Adipose tissue (tissue), 3 donors: ENCODE measurements around the gene COL23A1. TPM values are rescaled to one million over a fixed set of nuclear protein-coding genes. Genes with fewer than 3 reads are reported as not detected.

Experiments
- H3K27ac ChIP-seq: one replicate; pipeline ENCODE4 v1.5.1; 2013; ENCODE audit warnings: low read depth, low read length
- WGBS, 3 donors: extraction: QIAGEN DNeasy Blood & Tissue Kit; methylation state at CpG; one replicate each; pipeline ENCODE4 v1.1.7; 2013; 5-methylcytosine and 5-hydroxymethylcytosine counted together
- polyA plus RNA-seq, 3 donors: library from polyadenylated mRNA; stranded (reverse); fragments of 200-250 nt; gene quantifications; one replicate each; pipeline ENCODE4 v1.2.3, GENCODE V29; 2013
- donor health status: healthy with polysubstance abuse.
- donor health status: Bipolar disorder and iron deficiency.
- donor health status: healthy.

The COL23A1 gene
- polyA plus RNA-seq, 3 donors: 0.07 to 0.85 (median 0.45) TPM

GRCh38 chr5:178287091-178287790 lies 303.0 kb downstream of the COL23A1 start:
- no peak overlapping the region for H3K27ac ChIP-seq
- 76 to 84% (median 76%) methylated on average over 20 of the region's 20 CpGs for WGBS, 3 donors

DNA sequence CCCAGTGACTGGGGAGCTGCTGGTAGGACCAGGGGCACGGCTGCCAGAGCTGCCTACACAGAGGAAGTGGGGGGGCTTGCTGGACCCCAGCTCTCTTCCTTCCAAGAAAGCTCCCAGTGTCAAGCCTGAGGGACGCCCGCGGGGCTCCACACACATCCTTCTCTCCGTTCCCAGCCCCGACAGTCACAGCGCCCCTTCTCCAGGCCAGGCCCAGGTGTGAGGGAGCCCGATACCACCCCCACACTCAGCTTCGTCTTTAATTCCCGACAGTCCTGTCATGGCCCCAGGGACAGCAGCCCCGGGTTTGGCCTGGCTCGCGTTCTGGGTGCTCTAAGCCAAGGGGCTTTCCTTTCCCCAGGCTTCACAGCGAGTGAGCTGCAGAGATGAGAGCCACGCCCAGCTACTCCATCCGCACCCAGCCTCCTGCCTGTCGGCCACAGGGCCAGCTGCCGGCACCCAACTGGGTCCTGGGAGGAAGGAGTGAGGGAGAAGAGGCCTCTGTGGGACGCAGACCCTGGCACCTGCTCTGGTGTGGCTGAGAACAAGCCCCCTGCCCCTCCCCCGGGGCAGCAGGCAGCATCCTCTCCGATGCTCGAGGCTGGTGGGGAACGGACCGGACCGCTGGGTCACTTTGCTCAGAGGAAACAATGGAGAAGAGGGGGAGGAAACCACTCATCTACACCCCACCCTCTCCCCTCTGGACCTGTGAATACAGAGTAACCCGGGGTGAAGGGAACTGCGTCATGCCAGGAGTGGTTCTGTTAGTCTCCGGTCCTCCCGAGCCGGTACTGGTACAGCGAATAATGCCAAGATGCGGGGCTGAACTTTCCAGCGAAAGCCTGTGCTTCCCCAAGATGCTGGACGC lies 303.7 kb downstream of the COL23A1 start:
- 73 to 86% (median 81%) methylated on average over 31 to 34 of the region's 34 CpGs for WGBS, 3 donors
- peak overlapping the region; percentile 23 for H3K27ac ChIP-seq

- 78 to 81% (median 78%) methylated on average over 19 of the region's 19 CpGs for WGBS, 3 donors
- no peak overlapping the region for H3K27ac ChIP-seq
Observed at GRCh38 chr5:178285399-178286225, 304.6 kb downstream of the COL23A1 start.

- no peak overlapping the region for H3K27ac ChIP-seq
- WGBS, 3 donors: 77 to 83% (median 82%) methylated on average over 7 of the region's 7 CpGs
Observed at GRCh38 chr5:178284996-178285395, 305.2 kb downstream of the COL23A1 start.

DNA sequence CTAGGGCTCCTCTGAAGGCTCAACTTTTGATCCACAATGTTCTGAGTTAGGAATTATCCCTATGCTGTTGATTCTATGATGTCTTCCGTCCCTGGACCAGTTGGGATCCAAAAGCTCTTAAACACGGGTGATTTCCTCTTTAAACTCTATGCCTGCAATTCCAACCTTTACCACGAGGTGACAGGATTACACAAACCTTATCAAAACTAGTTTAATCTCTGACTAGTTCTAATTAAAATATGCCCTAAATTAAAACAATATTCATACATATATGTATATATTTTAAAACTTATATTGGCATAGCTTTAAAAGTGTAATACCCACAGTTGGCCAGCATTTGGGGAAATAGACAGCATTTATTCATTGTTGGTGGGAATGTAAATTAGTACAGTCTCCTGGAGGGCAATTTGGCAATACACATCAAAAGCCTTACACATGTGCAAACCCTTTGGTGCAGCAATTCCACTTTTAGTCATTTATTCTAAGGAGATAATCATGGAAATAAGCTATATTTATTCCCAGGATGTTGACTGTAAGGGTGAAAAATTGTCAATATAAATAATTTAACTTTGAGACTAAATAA lies 306.0 kb downstream of the COL23A1 start:
- H3K27ac ChIP-seq: no peak overlapping the region
- 38 to 51% (median 40%) methylated on average over 3 of the region's 3 CpGs for WGBS, 3 donors

- no peak overlapping the region for H3K27ac ChIP-seq
- WGBS, 3 donors: 55 to 92% (median 90%) methylated on average over 3 of the region's 3 CpGs
Observed at GRCh38 chr5:178283520-178283919, 306.7 kb downstream of the COL23A1 start.

- 84 to 92% (median 89%) methylated on average over 4 of the region's 4 CpGs for WGBS, 3 donors
- H3K27ac ChIP-seq: no peak overlapping the region
Observed at GRCh38 chr5:178282391-178282790, 307.8 kb downstream of the COL23A1 start.

- 78 to 81% (median 79%) methylated on average over 19 of the region's 19 CpGs for WGBS, 3 donors
- no peak overlapping the region for H3K27ac ChIP-seq
Observed at GRCh38 chr5:178281331-178281730, 308.9 kb downstream of the COL23A1 start.

DNA sequence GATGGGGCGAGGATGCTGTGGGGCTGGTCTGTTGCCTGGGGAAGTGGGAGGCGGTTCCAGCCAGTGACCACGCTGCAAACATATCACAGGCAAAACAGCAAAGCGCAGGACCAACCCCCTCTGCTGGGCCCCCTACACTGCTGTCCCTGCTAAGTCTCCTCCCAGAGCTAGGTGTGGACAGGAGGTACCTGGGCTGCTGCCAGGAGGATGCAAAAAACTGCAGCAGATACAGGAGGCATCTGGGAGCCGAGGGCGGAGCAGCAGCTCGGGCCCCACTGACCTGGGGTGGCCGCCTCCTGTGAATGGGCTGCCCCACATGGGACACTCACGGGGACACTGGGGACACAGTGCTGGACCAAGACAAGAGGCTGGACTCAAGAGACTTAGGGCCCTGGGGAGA lies 309.6 kb downstream of the COL23A1 start:
- no peak overlapping the region for H3K27ac ChIP-seq
- whole genome bisulfite sequencing, 3 donors: 85 to 90% (median 86%) methylated on average over 9 of the region's 9 CpGs

GRCh38 chr5:178279723-178280438 lies 310.3 kb downstream of the COL23A1 start:
- WGBS, 3 donors: 20 to 21% (median 20%) methylated on average over 33 of the region's 33 CpGs
- no peak overlapping the region for H3K27ac ChIP-seq

- H3K27ac ChIP-seq: no peak overlapping the region
- WGBS, 3 donors: 71 to 79% (median 77%) methylated on average over 14 of the region's 14 CpGs
Observed at GRCh38 chr5:178279026-178279722, 311.0 kb downstream of the COL23A1 start.

DNA sequence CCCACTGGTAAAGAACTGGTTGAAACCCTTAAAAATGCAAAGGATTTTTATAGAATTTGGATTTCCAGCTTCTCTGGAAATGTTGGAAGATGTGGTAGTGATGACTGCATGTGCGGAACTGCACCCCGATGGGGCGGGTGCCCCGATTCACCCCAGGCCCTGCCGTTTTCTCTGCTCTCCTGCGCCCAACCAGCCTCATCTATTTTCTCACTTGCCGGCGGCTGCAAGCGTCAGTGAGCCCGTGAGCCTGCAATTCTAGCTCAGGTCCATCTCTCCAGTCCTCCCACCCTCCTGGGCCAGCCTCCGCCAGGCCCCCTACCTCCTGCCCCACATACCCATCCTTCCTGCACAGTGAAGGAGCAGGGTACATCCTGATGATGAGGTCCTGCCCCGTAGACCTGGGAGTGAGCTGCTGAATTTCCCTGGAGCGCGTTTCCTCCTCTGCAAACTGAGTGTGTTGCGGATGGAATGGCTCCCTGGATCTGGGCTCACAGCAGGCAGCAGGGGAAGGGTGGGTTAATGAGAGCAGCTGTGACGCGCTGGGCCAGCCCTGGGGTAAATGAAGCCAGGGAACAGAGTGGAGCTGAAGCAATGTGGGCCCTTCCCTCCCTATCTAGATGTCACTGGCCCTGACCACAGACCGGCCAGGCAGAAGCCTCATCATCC lies 311.7 kb downstream of the COL23A1 start:
- 72 to 82% (median 81%) methylated on average over 18 of the region's 18 CpGs for WGBS, 3 donors
- no peak overlapping the region for H3K27ac ChIP-seq

GRCh38 chr5:178277866-178278265 lies 312.3 kb downstream of the COL23A1 start:
- 51 to 73% (median 67%) methylated on average over 12 of the region's 12 CpGs for WGBS, 3 donors
- no peak overlapping the region for H3K27ac ChIP-seq

- 74 to 87% (median 86%) methylated on average over 9 of the region's 9 CpGs for WGBS, 3 donors
- no peak overlapping the region for H3K27ac ChIP-seq
Observed at GRCh38 chr5:178277346-178277745, 312.8 kb downstream of the COL23A1 start.

DNA sequence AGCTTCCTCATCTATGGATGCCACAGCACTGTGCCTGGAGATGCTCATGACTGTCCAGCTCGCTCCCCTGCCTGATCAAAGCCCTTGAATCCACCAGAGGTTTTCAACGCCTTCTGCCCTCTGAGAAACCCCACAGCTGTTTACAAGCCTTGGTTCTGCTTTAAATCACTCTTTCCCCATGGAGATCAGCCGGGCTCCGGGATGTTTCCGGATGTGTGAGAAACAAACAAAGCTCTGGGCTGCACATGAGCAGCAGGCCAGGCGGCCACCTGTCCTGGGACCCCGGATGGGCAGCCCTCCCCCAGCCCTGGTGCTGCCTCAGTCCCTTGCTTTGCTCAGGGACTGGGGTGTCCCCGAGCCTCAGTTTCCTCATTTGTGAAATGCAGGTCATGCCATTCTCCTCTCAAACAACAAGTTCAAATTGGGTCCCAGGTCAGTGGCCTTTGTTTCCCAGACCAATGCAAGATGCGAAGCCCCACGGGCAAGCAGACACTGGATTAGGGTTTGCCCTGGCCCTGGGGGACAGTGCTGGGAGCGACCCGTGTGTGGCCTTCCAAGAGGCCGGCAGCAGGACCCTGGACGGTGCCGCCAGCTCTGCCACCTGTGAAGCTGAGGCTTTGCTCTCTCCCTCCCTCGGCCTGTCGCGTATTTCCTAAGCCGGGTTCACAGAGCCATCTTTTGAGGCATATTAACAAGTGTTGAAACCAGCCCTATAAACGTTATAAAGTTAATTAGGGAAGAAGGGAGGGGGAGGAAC lies 315.2 kb downstream of the COL23A1 start:
- 63 to 82% (median 75%) methylated on average over 20 of the region's 20 CpGs for WGBS, 3 donors
- H3K27ac ChIP-seq: no peak overlapping the region
